NCI-H1105 (cell line): ENCODE data around the gene CHD5.
"Not testable (repeated sequence)": the region's sequence is repeated elsewhere in the genome, so short reads cannot be mapped to it uniquely, and the experiment has no call there.

ENCODE experiments used
- DNase-seq: peaks from one replicate; lab custom pipeline; 2025; lab: John Stamatoyannopoulos, UW

Gene CHD5

DNA sequence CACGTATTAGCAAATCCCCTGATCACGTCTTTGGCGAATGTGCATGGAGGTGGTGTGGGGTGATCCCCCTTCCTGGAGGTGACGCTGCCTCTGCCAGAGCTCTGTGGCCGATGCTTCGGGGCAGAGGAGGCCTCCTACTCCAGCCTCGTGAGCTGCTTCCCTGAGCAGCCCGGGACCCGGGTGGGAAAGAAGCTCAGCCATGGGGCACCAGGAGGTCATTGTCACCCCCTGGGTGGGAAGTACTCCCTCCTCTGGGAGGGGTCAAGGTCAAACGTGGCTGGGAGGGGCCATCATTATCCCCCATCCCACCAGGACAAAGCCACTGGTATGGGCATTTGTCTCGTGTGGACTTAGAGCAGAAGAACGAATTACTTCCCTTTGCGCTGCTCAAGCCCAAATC, 93.8 kb downstream of the CHD5 start:
- no peak for DNase-seq

GRCh38 chr1:6085666-6086065, 94.5 kb downstream of the CHD5 start:
- no peak for DNase-seq

DNA sequence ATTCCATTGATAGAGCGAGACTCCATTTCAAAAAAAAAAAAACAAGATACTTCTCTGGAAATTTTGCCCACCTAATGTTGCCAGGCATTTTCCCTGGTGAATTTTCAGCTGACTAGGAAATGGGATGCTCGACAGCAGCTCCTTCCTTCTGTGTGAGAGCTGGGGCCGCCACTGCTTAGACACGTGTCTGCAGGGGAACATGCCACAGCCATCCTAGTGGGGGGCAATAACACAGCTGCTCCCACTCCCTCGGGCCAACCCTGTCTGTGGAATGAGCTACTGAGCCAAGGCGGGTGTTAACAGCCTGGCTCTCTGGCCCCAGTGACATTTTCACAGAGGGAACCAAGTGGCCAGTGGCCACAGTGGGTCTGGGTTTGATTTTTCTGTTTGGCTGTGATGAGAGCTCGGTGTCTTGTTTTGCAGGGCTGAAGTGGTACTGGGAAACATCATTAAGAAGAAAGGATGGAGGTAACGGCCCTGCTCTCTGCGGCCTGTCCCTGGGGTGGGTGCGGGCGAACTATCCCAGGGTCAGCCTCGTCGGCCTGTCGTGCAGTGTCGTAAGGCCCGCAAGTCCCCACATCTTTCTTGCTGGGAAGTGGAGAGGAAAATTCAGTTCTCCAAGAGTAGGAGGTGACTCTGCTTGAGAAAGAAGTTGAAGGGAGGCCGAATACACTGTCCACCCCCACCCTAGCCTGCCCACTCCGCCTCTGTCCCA, 95.2 kb downstream of the CHD5 start:
- DNase-seq, result no peak

DNA sequence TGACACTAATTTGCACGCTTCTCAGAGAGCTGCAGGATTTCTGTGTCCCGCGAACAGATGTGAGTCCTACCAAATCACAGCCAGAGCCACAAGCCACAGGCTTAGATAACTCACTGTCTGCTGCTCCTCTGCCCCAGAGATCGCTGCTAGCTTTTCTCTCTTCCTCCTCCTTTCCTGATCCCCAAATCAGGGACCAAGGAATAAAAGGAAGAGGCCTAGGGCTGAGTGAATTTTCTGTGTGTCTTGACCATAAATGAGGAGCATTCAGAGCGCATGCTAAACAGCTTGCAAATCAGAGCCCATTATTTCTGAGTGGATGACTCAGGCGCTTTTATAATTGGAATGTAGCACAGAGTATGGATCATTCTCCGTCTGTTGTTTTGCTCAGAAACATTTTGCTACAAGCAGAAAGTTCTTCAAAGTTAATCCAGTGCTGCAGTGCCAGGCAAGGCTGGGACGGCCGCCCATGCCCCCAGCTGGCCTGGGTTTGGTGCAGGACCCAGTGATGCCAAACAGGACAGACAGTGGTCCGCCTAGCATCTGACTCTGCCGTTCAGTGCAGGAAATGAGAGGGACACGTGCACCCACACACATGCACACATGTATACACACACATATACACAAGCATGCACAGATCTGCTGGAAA, 96.2 kb downstream of the CHD5 start:
- no peak for DNase-seq

DNA sequence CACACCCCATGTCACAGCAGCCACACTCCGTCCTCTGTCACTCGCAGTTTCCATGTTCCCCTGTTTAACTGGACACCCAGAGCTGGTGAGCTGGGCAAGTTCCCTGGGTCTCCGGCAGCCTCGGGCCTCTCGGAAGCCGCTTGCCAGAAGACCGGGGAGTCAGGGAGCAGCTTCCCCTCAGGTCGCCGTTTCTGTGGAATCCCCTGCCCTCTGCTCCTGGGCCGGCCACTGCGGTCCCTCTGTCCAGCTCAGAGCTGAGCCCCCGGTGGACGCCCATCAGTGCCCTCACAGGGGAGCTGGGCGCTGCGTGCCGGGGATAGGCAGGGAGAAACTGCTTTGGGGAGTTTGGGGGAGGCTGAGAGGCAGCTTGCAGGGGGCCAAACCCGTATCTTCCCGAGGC, 96.7 kb downstream of the CHD5 start:
- no peak for DNase-seq

GRCh38 chr1:6082430-6082971, 97.6 kb downstream of the CHD5 start:
- DNase-seq, result no peak

DNA sequence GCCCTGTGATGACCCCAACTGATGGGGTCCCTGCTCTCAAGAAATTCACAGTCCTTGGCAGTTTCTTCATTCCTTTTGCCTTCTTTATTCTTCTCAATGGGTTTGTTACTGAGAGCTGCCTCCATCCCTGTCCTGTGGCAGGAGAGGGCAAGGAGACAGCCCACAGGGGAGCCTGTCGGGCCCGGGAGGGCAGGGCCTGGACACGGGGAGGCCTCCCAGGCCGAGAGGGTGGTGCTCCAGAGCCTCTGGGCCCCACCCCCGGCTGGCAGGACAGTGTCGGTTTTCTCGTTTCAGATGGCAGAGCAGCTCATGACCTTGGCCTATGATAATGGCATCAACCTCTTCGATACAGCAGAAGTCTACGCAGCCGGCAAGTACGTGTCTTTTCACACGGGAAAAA, 98.2 kb downstream of the CHD5 start:
- no peak for DNase-seq

DNA sequence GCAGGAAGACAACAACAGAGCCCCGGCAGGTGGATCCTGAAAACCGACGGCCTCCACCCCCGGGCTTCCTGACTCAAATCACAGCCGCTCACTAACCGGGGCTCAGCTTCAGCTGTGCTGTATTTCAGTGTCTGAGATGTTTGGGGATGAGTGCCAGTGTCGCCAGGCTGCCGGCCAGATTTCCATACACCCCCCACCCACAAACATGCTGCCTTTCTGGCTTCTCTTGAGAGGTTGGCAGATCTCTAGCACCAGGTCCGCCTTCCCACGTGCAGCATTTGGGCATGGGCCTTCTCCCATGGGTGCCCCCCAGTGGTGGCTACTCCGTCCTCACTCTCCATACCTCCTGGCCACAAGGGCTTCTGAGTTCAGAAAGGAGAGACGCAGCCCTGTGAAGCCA, 99.7 kb downstream of the CHD5 start:
- no peak for DNase-seq

GRCh38 chr1:6077919-6078318, 102.2 kb downstream of the CHD5 start:
- DNase-seq, result no peak

DNA sequence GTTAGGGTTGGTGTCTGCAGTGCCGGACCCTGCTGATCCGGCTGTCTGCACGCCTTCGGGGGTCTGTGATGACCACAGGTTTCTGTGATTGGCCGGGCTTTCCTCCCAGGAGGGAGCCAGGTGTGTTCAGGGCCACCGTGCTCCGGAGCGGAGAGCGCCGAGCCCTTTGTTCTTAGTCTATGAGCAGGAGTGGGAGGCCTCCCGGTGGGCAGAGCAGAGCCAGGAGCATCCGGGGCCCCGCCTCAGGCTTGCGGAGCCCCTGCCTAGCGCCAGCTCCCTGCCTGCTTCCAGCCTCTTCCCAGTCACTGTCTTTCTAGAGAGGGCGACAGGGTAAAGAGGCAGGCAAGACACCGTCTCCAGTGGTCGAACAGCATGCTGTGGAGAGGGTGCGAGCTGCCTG, 102.6 kb downstream of the CHD5 start:
- DNase-seq, result no peak

GRCh38 chr1:6077061-6077460, 103.1 kb downstream of the CHD5 start:
- not testable (repeated sequence) for DNase-seq

DNA sequence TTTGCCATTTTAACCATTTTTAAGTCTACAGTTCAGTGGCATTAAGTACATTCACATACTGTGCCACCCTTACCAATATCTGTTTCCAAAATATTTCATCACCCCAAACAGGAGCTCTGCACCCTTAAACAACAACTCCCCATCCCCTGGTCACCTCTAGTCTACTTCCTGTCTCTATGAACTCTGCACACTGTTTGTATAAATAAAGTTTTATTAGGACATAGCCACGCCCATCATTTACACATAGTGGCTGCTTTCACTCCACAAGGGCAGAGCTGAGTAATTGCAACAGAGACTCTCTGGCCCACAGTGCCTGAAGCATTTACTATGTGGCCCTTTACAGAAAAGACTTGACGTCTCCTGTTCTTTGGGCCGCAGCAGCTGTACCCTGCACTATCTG, 104.4 kb downstream of the CHD5 start:
- DNase-seq, result no peak

DNA sequence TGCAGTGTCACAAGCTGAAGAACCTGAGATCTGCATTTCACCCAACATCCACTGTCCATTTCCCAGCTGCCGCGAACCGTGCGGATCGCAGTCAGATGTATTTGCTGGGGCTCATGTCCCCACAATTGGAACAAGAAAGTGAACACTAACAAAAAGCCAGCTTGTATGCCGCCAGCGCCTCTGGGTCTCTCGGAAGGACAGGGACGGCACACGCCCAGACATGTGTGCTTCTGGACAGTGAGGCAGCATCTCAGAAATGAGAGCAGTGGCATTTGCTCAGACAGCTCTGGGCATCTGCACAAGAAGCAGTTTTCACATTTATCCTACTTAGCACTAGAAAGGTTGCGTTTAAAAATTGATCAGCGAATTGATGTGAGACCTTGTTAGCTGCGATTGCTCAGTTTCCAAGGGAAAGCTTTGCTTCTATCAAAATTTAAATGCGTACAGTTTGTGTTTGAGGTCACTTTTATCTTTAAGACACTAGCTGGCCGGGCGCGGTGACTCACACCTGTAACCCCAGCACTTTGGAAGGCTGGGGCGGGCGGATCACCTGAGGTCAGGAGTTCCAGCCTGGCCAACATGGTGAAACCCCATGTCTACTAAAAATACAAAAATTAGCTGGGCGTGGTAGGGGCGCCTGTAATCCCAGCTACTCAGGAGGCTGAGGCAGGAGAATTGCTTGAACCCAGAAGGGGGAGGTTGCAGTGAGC, 105.8 kb downstream of the CHD5 start:
- no peak for DNase-seq

DNA sequence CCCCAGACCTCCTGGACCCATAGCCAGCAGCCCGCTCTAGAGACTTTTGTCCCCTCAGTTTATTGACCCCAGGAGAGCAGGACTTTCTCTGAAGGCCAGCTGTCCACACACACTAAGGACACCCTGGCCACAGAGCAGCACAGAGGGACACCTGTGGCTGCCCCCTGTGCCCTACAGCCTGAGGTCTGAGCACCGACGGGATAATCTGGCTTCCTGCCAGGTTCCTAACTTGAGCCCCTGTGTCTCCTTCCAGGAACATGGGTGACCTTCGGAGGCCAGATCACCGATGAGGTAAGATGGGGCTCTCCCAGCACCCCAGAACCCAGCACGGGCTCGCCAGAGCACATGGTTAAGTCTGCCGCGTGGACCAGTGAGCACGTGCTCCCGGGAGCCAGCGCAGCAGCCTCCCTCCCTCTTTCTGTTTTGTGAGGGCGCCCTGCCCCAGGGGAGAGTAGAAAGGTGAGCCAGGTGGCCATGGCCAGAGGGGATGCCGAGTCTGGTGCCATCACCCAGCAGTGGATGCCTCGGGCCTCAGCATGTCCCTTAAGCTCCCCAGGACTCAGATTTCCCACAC, 106.6 kb downstream of the CHD5 start:
- no peak for DNase-seq

DNA sequence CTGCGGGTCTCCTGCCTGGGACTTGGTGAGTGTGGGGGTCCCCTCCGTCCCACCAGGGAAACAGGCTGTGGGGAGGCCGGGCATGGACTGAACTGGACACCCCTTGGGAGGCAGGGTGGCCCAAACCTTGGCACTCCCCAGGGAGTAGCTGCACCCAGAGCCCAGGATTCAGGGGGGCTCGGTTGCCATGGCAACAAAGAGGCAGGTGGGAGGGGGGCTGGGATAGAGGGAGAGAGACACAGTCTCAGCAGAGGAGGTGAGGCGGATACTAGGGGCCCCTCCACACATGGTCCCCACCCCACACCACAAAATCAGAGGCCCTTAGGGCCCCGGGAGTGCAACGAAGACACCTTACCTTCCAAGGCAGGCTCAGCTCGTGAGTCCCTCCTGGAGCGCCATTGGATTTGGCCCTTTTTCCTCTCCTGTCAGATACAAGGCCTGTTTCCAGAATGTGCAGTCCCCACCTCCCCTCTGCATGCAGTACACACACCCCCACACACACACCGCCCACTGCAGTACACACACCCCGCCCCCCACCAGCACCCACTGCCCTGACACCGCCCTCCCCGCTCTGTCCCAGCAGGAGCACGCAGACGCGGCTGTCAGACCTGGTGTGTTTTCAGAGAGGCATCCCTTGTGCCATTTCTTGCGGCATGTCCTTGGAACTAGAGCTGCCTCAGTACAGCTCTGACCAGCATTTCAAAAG, 107.2 kb downstream of the CHD5 start:
- no peak for DNase-seq

DNA sequence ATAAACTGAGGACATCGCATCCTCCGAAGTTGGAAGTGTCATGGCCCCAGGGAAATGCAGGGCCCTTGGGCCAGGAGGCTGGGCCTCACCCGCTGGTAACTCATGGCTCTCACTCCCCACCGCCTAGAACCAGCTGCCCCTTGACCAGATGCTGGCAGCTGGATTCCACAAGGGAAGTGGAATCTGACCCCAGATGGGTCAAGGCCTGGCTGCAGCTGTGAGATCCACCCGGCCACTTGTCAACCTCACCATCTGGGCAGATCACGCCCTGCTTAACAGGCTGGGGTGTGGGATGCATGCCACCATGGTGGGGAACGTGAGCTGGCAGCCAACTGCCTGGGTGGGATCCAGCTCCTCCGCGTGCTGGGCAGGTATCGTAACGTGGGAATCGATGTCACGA, 108.9 kb downstream of the CHD5 start:
- no peak for DNase-seq

DNA sequence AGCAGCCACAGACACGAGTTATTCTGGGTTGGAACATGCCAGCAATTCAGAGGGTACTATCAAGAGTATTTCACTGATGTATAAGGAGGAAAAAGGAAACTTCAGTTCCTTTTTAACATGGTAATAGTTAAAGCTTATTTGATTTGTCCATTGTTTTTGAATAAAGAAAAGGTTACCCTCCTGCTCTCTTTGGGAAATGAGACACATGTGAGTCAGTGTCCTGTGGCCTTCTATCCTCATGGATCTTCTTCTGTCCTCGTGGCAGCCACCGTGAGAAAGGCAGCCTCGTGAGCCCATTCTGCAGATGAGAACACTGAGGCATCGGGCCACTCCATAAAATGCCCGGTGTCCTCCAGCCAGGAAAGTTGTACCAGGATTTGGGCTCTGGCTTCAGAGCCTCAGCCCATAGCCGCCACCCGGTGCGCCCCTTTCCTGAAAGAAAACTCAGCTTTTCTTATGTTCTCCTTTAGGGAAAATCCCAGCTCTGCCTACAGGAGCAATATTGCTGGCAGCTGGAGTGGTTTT, 109.6 kb downstream of the CHD5 start:
- no peak for DNase-seq

GRCh38 chr1:6069573-6069972, 110.5 kb downstream of the CHD5 start:
- DNase-seq, result no peak

DNA sequence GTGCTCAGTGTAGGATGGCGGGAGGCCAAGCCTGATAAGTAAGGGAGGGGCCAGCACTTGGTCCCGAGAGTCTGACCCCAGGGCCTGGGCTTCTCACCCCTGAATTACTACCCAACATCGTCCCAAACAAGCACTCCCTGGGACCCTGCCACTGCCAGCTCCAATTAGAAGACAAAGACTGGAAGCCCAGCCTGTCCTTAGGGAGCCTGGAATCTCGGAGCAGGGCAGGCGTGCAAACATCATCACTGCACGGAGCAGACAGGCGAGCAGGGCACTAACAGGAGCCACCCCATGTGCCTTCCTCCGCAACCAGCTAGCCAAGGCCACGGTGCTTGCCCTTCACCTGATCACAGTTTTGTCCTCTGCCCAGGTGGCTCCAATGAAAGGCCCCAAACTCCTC, 111.2 kb downstream of the CHD5 start:
- no peak for DNase-seq

- no peak for DNase-seq
Observed at GRCh38 chr1:6068073-6068472, 112.0 kb downstream of the CHD5 start.

- no peak for DNase-seq
Observed at GRCh38 chr1:6066680-6067079, 113.4 kb downstream of the CHD5 start.
